ENCODE data around the gene THBD.

DNA sequence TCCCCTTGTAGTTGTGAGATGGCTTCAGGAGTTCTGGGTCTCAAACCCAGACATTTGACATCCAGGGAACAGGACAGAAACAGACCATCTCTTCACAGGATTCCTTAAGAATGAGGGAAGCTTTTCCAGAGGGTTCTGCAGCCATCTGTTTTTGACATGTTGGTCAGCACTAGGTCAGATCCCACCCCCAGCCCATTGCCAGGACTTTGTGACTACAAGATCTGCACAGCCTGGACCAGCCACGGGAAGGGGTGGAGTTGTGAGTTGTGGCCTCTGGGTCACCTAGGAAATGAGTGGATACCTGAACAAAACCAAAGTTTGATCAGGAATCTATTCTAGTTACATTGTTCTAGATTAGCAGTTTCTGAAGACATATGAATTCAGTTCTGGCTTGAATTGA, 53.5 kb downstream of the THBD start:
- TF ChIP-seq, protein P1, sequence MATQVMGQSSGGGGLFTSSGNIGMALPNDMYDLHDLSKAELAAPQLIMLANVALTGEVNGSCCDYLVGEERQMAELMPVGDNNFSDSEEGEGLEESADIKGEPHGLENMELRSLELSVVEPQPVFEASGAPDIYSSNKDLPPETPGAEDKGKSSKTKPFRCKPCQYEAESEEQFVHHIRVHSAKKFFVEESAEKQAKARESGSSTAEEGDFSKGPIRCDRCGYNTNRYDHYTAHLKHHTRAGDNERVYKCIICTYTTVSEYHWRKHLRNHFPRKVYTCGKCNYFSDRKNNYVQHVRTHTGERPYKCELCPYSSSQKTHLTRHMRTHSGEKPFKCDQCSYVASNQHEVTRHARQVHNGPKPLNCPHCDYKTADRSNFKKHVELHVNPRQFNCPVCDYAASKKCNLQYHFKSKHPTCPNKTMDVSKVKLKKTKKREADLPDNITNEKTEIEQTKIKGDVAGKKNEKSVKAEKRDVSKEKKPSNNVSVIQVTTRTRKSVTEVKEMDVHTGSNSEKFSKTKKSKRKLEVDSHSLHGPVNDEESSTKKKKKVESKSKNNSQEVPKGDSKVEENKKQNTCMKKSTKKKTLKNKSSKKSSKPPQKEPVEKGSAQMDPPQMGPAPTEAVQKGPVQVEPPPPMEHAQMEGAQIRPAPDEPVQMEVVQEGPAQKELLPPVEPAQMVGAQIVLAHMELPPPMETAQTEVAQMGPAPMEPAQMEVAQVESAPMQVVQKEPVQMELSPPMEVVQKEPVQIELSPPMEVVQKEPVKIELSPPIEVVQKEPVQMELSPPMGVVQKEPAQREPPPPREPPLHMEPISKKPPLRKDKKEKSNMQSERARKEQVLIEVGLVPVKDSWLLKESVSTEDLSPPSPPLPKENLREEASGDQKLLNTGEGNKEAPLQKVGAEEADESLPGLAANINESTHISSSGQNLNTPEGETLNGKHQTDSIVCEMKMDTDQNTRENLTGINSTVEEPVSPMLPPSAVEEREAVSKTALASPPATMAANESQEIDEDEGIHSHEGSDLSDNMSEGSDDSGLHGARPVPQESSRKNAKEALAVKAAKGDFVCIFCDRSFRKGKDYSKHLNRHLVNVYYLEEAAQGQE (IDR thresholded peaks at IDR 0.05; ENCODE audit: unreplicated experiment) = no peak
- TF ChIP-seq, protein P2, sequence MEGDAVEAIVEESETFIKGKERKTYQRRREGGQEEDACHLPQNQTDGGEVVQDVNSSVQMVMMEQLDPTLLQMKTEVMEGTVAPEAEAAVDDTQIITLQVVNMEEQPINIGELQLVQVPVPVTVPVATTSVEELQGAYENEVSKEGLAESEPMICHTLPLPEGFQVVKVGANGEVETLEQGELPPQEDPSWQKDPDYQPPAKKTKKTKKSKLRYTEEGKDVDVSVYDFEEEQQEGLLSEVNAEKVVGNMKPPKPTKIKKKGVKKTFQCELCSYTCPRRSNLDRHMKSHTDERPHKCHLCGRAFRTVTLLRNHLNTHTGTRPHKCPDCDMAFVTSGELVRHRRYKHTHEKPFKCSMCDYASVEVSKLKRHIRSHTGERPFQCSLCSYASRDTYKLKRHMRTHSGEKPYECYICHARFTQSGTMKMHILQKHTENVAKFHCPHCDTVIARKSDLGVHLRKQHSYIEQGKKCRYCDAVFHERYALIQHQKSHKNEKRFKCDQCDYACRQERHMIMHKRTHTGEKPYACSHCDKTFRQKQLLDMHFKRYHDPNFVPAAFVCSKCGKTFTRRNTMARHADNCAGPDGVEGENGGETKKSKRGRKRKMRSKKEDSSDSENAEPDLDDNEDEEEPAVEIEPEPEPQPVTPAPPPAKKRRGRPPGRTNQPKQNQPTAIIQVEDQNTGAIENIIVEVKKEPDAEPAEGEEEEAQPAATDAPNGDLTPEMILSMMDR (conservative IDR thresholded peaks at IDR 0.05; ENCODE audit: low read depth in 2 of 2) = no peak
- TF ChIP-seq POLR2AphosphoS5 (IDR thresholded peaks at IDR 0.05; ENCODE audit: low read depth) = no peak
- TF ChIP-seq EZH2 (IDR thresholded peaks at IDR 0.05; ENCODE audit: low read depth, unreplicated experiment) = no peak
- TF ChIP-seq NANOG (IDR thresholded peaks at IDR 0.05; ENCODE audit: borderline replicate concordance) = no peak
- no peak for TF ChIP-seq STAT1 (IDR thresholded peaks at IDR 0.05; ENCODE audit: unreplicated experiment)
- TF ChIP-seq EZH2phosphoT487 (IDR thresholded peaks at IDR 0.05; ENCODE audit: unreplicated experiment) = no peak
- TF ChIP-seq, protein P3, sequence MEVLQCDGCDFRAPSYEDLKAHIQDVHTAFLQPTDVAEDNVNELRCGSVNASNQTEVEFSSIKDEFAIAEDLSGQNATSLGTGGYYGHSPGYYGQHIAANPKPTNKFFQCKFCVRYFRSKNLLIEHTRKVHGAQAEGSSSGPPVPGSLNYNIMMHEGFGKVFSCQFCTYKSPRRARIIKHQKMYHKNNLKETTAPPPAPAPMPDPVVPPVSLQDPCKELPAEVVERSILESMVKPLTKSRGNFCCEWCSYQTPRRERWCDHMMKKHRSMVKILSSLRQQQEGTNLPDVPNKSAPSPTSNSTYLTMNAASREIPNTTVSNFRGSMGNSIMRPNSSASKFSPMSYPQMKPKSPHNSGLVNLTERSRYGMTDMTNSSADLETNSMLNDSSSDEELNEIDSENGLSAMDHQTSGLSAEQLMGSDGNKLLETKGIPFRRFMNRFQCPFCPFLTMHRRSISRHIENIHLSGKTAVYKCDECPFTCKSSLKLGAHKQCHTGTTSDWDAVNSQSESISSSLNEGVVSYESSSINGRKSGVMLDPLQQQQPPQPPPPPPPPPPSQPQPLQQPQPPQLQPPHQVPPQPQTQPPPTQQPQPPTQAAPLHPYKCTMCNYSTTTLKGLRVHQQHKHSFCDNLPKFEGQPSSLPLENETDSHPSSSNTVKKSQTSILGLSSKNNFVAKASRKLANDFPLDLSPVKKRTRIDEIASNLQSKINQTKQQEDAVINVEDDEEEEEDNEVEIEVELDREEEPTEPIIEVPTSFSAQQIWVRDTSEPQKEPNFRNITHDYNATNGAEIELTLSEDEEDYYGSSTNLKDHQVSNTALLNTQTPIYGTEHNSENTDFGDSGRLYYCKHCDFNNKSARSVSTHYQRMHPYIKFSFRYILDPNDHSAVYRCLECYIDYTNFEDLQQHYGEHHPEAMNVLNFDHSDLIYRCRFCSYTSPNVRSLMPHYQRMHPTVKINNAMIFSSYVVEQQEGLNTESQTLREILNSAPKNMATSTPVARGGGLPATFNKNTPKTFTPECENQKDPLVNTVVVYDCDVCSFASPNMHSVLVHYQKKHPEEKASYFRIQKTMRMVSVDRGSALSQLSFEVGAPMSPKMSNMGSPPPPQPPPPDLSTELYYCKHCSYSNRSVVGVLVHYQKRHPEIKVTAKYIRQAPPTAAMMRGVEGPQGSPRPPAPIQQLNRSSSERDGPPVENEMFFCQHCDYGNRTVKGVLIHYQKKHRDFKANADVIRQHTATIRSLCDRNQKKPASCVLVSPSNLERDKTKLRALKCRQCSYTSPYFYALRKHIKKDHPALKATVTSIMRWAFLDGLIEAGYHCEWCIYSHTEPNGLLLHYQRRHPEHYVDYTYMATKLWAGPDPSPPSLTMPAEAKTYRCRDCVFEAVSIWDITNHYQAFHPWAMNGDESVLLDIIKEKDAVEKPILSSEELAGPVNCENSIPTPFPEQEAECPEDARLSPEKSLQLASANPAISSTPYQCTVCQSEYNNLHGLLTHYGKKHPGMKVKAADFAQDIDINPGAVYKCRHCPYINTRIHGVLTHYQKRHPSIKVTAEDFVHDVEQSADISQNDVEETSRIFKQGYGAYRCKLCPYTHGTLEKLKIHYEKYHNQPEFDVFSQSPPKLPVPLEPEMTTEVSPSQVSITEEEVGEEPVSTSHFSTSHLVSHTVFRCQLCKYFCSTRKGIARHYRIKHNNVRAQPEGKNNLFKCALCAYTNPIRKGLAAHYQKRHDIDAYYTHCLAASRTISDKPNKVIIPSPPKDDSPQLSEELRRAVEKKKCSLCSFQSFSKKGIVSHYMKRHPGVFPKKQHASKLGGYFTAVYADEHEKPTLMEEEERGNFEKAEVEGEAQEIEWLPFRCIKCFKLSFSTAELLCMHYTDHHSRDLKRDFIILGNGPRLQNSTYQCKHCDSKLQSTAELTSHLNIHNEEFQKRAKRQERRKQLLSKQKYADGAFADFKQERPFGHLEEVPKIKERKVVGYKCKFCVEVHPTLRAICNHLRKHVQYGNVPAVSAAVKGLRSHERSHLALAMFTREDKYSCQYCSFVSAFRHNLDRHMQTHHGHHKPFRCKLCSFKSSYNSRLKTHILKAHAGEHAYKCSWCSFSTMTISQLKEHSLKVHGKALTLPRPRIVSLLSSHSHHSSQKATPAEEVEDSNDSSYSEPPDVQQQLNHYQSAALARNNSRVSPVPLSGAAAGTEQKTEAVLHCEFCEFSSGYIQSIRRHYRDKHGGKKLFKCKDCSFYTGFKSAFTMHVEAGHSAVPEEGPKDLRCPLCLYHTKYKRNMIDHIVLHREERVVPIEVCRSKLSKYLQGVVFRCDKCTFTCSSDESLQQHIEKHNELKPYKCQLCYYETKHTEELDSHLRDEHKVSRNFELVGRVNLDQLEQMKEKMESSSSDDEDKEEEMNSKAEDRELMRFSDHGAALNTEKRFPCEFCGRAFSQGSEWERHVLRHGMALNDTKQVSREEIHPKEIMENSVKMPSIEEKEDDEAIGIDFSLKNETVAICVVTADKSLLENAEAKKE (CRISPR knock-in tag; IDR thresholded peaks at IDR 0.05) = no peak
- TF ChIP-seq ZNF331 (CRISPR knock-in tag; IDR thresholded peaks at IDR 0.05; ENCODE audit: low read depth) = no peak
